ENCODE measurements around the gene UTS2R.

UTS2R gene

DNA sequence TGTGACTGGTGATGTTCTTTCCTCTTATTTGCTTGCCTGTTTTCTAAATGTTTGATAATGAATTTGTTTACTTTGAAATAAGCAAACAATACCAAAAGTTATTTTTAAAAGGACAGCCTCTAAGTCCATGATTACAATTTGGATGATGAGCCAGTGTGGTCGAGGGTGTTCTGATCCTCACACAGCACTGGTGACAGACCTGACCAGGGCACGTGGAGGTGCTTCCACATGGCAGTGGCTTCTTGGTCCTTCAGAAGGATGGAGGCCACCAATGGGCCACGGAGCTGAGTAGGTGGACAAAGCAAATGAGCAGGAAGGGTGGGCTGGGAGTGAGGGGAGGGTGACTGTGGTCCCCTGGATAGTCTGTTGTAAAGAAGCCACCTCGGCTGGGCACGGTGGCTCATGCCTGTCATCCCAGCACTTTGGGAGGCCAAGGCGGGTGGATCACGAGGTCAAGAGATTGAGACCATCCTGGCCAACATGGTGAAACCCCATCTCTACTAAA lies 16.7 kb upstream of the UTS2R start:
- peaks cover 87% of the 10 kb centered on the region for H3K4me1 ChIP-seq (ENCODE audit: low read depth, poor library complexity, severe bottlenecking)
- H3K36me3 ChIP-seq (ENCODE audit: insufficient read depth) = no peaks in the 10 kb centered on the region
- no peak overlapping the region for H3K9ac ChIP-seq
- H4K20me1 ChIP-seq (ENCODE audit: insufficient read depth) = no peaks in the 10 kb centered on the region
- no peak overlapping the region for H2AFZ ChIP-seq (ENCODE audit: low read depth)
- TF ChIP-seq CTCF (conservative IDR thresholded peaks at IDR 0.05; ENCODE audit: low read depth, low read length) = no peak
- no peaks in the 10 kb centered on the region; the same call in 1 of the 2 replicates for H3K27me3 ChIP-seq (ENCODE audit: insufficient read depth, low read depth)
- H3K4me3 ChIP-seq (IDR thresholded peaks at IDR 0.05; ENCODE audit: insufficient read depth, low read depth, low read length) = no peak overlapping the region
- no peak overlapping the region for H3K27ac ChIP-seq
- H3K79me2 ChIP-seq (ENCODE audit: insufficient read depth, low read depth) = no peaks in the 10 kb centered on the region
- H3K4me2 ChIP-seq = no peak overlapping the region

GRCh38 chr17:82355770-82356427 lies 15.7 kb upstream of the UTS2R start:
- no peaks in the 10 kb centered on the region for H3K79me2 ChIP-seq (ENCODE audit: insufficient read depth, low read depth)
- no peak overlapping the region for H2AFZ ChIP-seq (ENCODE audit: low read depth)
- H3K4me2 ChIP-seq = peak overlapping the region; percentile 80
- no peak overlapping the region for H3K4me3 ChIP-seq (IDR thresholded peaks at IDR 0.05; ENCODE audit: insufficient read depth, low read depth, low read length)
- H3K9ac ChIP-seq = no peak overlapping the region
- peaks cover 78% of the 10 kb centered on the region for H3K4me1 ChIP-seq (ENCODE audit: low read depth, poor library complexity, severe bottlenecking)
- H3K27me3 ChIP-seq (ENCODE audit: insufficient read depth, low read depth) = no peaks in the 10 kb centered on the region; the same call in 1 of the 2 replicates
- no peak overlapping the region for H3K27ac ChIP-seq
- no peak for TF ChIP-seq CTCF (conservative IDR thresholded peaks at IDR 0.05; ENCODE audit: low read depth, low read length)
- H4K20me1 ChIP-seq (ENCODE audit: insufficient read depth) = no peaks in the 10 kb centered on the region
- no peaks in the 10 kb centered on the region for H3K36me3 ChIP-seq (ENCODE audit: insufficient read depth)

DNA sequence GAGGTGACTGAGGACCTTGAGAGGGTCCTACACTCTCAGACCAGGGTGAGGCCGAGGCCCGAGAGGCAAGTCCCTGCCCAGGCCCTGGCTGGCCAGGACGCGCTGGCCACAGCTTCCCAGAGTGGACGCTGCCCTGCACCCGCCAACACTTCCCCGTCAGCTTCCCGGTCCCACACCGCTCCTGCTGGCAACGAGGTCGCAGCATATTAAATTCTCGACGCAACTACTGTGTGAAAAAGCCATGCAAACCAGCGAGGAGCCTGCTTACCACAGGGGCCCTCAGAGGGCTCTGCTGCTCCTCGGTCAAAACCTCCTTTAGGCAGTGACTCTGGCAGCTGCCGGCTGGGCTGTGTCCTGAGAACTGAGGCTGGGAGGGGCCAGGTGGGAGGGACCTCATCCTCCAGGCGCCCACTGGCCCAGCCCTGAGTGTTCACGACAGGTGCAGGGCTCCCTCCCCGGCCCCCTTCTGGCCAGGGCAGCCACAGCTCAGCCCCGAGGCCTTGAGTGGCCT lies 14.7 kb upstream of the UTS2R start:
- Histone ChIP-seq H4K20me1 (ENCODE audit: insufficient read depth) (no peaks in the 10 kb centered on the region), H2AFZ (ENCODE audit: low read depth) (peak overlapping the region; percentile 44; the same call in 1 of the 2 replicates), H3K9ac (peak overlapping the region; percentile 33; the same call in 1 of the 2 replicates), H3K36me3 (ENCODE audit: insufficient read depth) (no peaks in the 10 kb centered on the region), H3K4me1 (ENCODE audit: low read depth, poor library complexity, severe bottlenecking) (peaks cover 68% of the 10 kb centered on the region), H3K4me3 (IDR thresholded peaks at IDR 0.05; ENCODE audit: insufficient read depth, low read depth, low read length) (no peak overlapping the region), H3K27me3 (ENCODE audit: insufficient read depth, low read depth) (no peaks in the 10 kb centered on the region; the same call in 1 of the 2 replicates), H3K79me2 (ENCODE audit: insufficient read depth, low read depth) (no peaks in the 10 kb centered on the region), H3K27ac (peak overlapping the region; percentile 52), H3K4me2 (peak overlapping the region; percentile 80)
- no peak for TF ChIP-seq CTCF (conservative IDR thresholded peaks at IDR 0.05; ENCODE audit: low read depth, low read length)

GRCh38 chr17:82357394-82357793 lies 14.2 kb upstream of the UTS2R start:
- H3K4me1 ChIP-seq (ENCODE audit: low read depth, poor library complexity, severe bottlenecking) = peaks cover 63% of the 10 kb centered on the region
- no peaks in the 10 kb centered on the region for H4K20me1 ChIP-seq (ENCODE audit: insufficient read depth)
- H3K36me3 ChIP-seq (ENCODE audit: insufficient read depth) = no peaks in the 10 kb centered on the region
- peak overlapping the region; percentile 52 for H3K27ac ChIP-seq
- peak overlapping the region; percentile 80; the same call in 1 of the 2 replicates for H3K4me2 ChIP-seq
- H3K9ac ChIP-seq = no peak overlapping the region; the same call in 1 of the 2 replicates
- no peaks in the 10 kb centered on the region for H3K79me2 ChIP-seq (ENCODE audit: insufficient read depth, low read depth)
- no peak for TF ChIP-seq CTCF (conservative IDR thresholded peaks at IDR 0.05; ENCODE audit: low read depth, low read length)
- H3K27me3 ChIP-seq (ENCODE audit: insufficient read depth, low read depth) = no peaks in the 10 kb centered on the region; the same call in 1 of the 2 replicates
- H2AFZ ChIP-seq (ENCODE audit: low read depth) = peak overlapping the region; percentile 44; the same call in 1 of the 2 replicates
- H3K4me3 ChIP-seq (IDR thresholded peaks at IDR 0.05; ENCODE audit: insufficient read depth, low read depth, low read length) = no peak overlapping the region

Measured in KMS-11 (cell line).